SK-N-SH (cell line): ENCODE results near the gene TWF2. TPM values are rescaled to one million over a fixed set of nuclear protein-coding genes. Genes with fewer than 3 reads are reported as not detected.

Experiments
- CTCF ChIA-PET: fragments of 300-600, 350-600 bp; formaldehyde crosslinking; extraction: SDS; loops from one replicate; lab custom pipeline; 2021; lab: Yijun Ruan, JAX
- POLR2A ChIA-PET: fragments of 350-600 bp; sonication (Branson Sonifier 250); formaldehyde crosslinking; extraction: SDS; loops from one replicate; lab custom pipeline; 2020; ENCODE audit warnings: antibody characterized with exemption, inconsistent platforms; lab: Yijun Ruan, JAX
- DNase-seq: peaks from one replicate; pipeline ENCODE4 v3.0.0; 2012
- H2AFZ ChIP-seq: fragments of 200-600 bp; sonication (generic); 2 replicates; pipeline ENCODE4 v1.8.1; 2016; ENCODE audit warnings: antibody characterized with exemption, mild to moderate bottlenecking, low read depth
- H3F3A ChIP-seq: fragments of 200-600 bp; sonication (generic); replicated peaks from 2 replicates; pipeline ENCODE3; 2016; ENCODE audit warnings: antibody characterized with exemption, mild to moderate bottlenecking; ENCODE audit not compliant: insufficient read depth
- H3K27ac ChIP-seq, 2 experiments: fragments of 200-500 bp in 1 of 2; fragments of 200-600 bp in 1 of 2; sonication (Bioruptor generic) in 1 of 2; sonication (generic), shearing (Covaris generic) in 1 of 2; 2 replicates each; pipeline versions ENCODE4 v1.5.1 to v1.6.1; 2014 to 2016; ENCODE audit warnings: low read depth in 2 of 2, inconsistent platforms in 1 of 2, low read length in 1 of 2, mild to moderate bottlenecking in 1 of 2, mixed read lengths in 1 of 2
- H3K27me3 ChIP-seq: fragments of 200-600 bp; sonication (generic), shearing (Covaris generic); 2 replicates; pipeline ENCODE4 v1.6.1; 2016; ENCODE audit warnings: mixed run types; ENCODE audit not compliant: insufficient read depth
- H3K36me3 ChIP-seq, 2 experiments: fragments of 200-500 bp in 1 of 2; fragments of 200-600 bp in 1 of 2; sonication (Bioruptor generic) in 1 of 2; sonication (generic) in 1 of 2; replicated peaks in 1 of 2; 2 replicates each; pipeline versions ENCODE3 to v1.5.1; 2014 to 2016; ENCODE audit warnings: low read length in 1 of 2, mild to moderate bottlenecking in 1 of 2; ENCODE audit not compliant: insufficient read depth in 2 of 2, control insufficient read depth in 1 of 2
- H3K4me1 ChIP-seq, 2 experiments: fragments of 200-500 bp in 1 of 2; fragments of 200-600 bp in 1 of 2; sonication (Bioruptor generic) in 1 of 2; sonication (generic), shearing (Covaris generic) in 1 of 2; 2 replicates each; pipeline versions ENCODE4 v1.5.1 to v1.6.1; 2014 to 2016; ENCODE audit warnings: low read depth in 1 of 2, low read length in 1 of 2, mixed run types in 1 of 2; ENCODE audit not compliant: insufficient read depth in 2 of 2, control insufficient read depth in 1 of 2
- H3K4me2 ChIP-seq: fragments of 200-600 bp; sonication (generic), shearing (Covaris generic); 2 replicates; pipeline ENCODE4 v1.6.1; 2017; ENCODE audit warnings: mixed run types
- H3K4me3 ChIP-seq, 2 experiments: fragments of 200-500 bp in 1 of 2; fragments of 200-600 bp in 1 of 2; sonication (Bioruptor generic) in 1 of 2; sonication (generic), shearing (Covaris generic) in 1 of 2; 2 replicates each; pipeline versions ENCODE4 v1.5.1 to v1.8.1; 2014 to 2016; ENCODE audit warnings: low read depth in 2 of 2, inconsistent platforms in 1 of 2, low read length in 1 of 2, mild to moderate bottlenecking in 1 of 2, mixed read lengths in 1 of 2, moderate library complexity in 1 of 2
- H3K79me2 ChIP-seq: fragments of 200-600 bp; sonication (generic); 2 replicates; pipeline ENCODE4 v1.8.1; 2017; ENCODE audit warnings: mild to moderate bottlenecking; ENCODE audit not compliant: insufficient read depth
- H3K9ac ChIP-seq: fragments of 200-600 bp; sonication (generic); 2 replicates; pipeline ENCODE4 v1.6.1; 2017; ENCODE audit warnings: mixed run types
- H3K9me2 ChIP-seq: fragments of 200-600 bp; sonication (generic); 2 replicates; pipeline ENCODE4 v1.6.1; 2017; ENCODE audit warnings: mixed run types
- H3K9me3 ChIP-seq: fragments of 200-600 bp; sonication (generic); 2 replicates; pipeline ENCODE4 v1.6.1; 2017; ENCODE audit warnings: mixed run types, mild to moderate bottlenecking, moderate library complexity
- H4K20me1 ChIP-seq: fragments of 200-600 bp; sonication (generic); 2 replicates; pipeline ENCODE4 v1.6.1; 2017; ENCODE audit warnings: mild to moderate bottlenecking, mixed run types; ENCODE audit not compliant: insufficient read depth
- CHD2 ChIP-seq: fragments of 150-350 bp; IDR thresholded peaks from 2 replicates; pipeline ENCODE4 v1.6.1; 2018; ENCODE audit warnings: low read length; ENCODE audit not compliant: partially characterized antibody
- CTCF ChIP-seq: fragments of 200-600 bp; sonication (generic); IDR thresholded peaks from 2 replicates; pipeline ENCODE4 v1.6.1; 2017; ENCODE audit warnings: antibody characterized with exemption, mild to moderate bottlenecking, moderate library complexity
- EP300 ChIP-seq, 2 experiments: IDR thresholded peaks; 2 replicates each; pipeline versions ENCODE4 v1.4.0 to v1.6.1; 2012; ENCODE audit warnings: borderline replicate concordance in 1 of 2, low read depth in 1 of 2, low read length in 1 of 2
- EZH2phosphoT487 ChIP-seq: fragments of 200-600 bp; sonication (generic); IDR thresholded peaks from 2 replicates; pipeline ENCODE4 v1.6.1; 2017; ENCODE audit warnings: low read depth, mixed run types, mild to moderate bottlenecking, antibody characterized with exemption, moderate library complexity, borderline replicate concordance
- FOSL2 ChIP-seq: IDR thresholded peaks from 2 replicates; pipeline ENCODE4 v1.4.0; 2012; ENCODE audit warnings: low read depth, mild to moderate bottlenecking, moderate library complexity, borderline replicate concordance
- FOXJ3 ChIP-seq: sonication (generic); formaldehyde crosslinking; IDR thresholded peaks from 2 replicates; pipeline ENCODE4 v1.5.1; 2020; ENCODE audit warnings: mild to moderate bottlenecking, missing genetic modification reagents
- GATA2 ChIP-seq: sonication (generic); formaldehyde crosslinking; IDR thresholded peaks from 2 replicates; pipeline ENCODE4 v1.5.0; 2020; ENCODE audit warnings: mild to moderate bottlenecking, missing genetic modification reagents
- MEF2A ChIP-seq: IDR thresholded peaks from 2 replicates; pipeline ENCODE4 v1.4.0; 2012; ENCODE audit warnings: low read depth, borderline replicate concordance
- MXI1 ChIP-seq: IDR thresholded peaks from 2 replicates; pipeline ENCODE4 v1.6.1; 2012; ENCODE audit warnings: mild to moderate bottlenecking, low read depth, low read length, improper control_type of control experiment
- RAD21 ChIP-seq: IDR thresholded peaks from 2 replicates; pipeline ENCODE4 v1.6.1; 2012; ENCODE audit warnings: mild to moderate bottlenecking, low read length
- RFX5 ChIP-seq: IDR thresholded peaks from 2 replicates; pipeline ENCODE4 v1.6.1; 2012; ENCODE audit warnings: mild to moderate bottlenecking, improper control_type of control experiment, low read length
- YY1 ChIP-seq: IDR thresholded peaks from 2 replicates; pipeline ENCODE4 v1.4.0; 2012; ENCODE audit warnings: low read depth, mild to moderate bottlenecking
- WGBS: methylation state at CpG from one replicate; pipeline ENCODE4 v1.1.6; 2017; ENCODE audit warnings: low lambda C conversion rate; 5-methylcytosine and 5-hydroxymethylcytosine counted together
- polyA plus RNA-seq, 3 experiments: library from polyadenylated mRNA; depleted of rRNA; stranded (reverse); fragments of >200 nt; gene quantifications; 2 replicates each; pipeline ENCODE4 v1.2.3, GENCODE V29; 2012
- TF ChIP-seq, protein P1 (sequence below): IDR thresholded peaks from 2 replicates; pipeline ENCODE4 v1.6.1; 2012; ENCODE audit warnings: mild to moderate bottlenecking, low read depth, low read length, moderate library complexity
- TF ChIP-seq, protein P2 (sequence below): IDR thresholded peaks from 2 replicates; pipeline ENCODE4 v1.4.0; 2012; ENCODE audit warnings: low read depth

TWF2 gene
- polyA plus RNA-seq, 1 of the 3 experiments (the other 2 are of a cell fraction): 188 TPM

DNA sequence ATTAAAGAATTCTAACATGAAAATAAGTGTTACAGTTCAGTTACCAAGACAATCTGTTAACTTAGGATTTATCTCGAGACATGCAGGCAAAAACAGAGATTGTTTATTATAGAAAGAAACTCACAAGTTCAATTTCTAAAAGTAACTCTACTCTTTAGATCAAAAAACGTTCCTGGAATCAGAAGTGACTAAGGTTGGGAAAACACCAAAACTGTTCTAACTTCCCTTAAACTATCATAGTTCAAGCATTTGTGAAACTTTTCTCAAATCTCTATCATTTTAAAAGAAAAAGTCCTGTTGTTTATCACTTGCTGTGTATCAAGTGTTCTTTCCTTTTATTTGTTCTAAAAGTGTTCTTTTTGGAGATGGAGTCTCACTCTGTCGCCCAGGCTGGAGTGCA, 30.8 kb upstream of the TWF2 start:
- ChIA-PET POLR2A (no interaction called here), CTCF (no interaction called here)
- Histone ChIP-seq H3K4me1 (no peaks in the 10 kb centered on the region), H3F3A (peaks cover 9% of the 10 kb centered on the region), H3K4me2 (no peak overlapping the region), H3K27ac (no peak overlapping the region), H3K79me2 (peaks cover 98% of the 10 kb centered on the region), H3K9me3 (no peaks in the 10 kb centered on the region), H3K27me3 (no peaks in the 10 kb centered on the region), H4K20me1 (peaks cover 81% of the 10 kb centered on the region), H3K9ac (no peak overlapping the region), H3K4me3 (no peak overlapping the region), H3K9me2 (no peaks in the 10 kb centered on the region), H3K36me3 (peaks cover 48 to 79% of the 10 kb centered on the region in 2 experiments), H2AFZ (no peak overlapping the region)
- no peak for DNase-seq
- 75% methylated on average over 3 of the region's 3 CpGs for WGBS
- TF ChIP-seq CHD2 (no peak), CTCF (no peak), FOXJ3 (CRISPR knock-in tag) (no peak), FOSL2 (no peak), MXI1 (no peak), RAD21 (no peak), GATA2 (CRISPR knock-in tag) (no peak), MEF2A (no peak), YY1 (no peak), EP300 (IDR thresholded peaks at IDR 0.05; ENCODE audit: borderline replicate concordance in 1 of 2, low read depth in 1 of 2, low read length in 1 of 2) (no peak), EZH2phosphoT487 (no peak), RFX5 (no peak)
- TF ChIP-seq, protein P1, sequence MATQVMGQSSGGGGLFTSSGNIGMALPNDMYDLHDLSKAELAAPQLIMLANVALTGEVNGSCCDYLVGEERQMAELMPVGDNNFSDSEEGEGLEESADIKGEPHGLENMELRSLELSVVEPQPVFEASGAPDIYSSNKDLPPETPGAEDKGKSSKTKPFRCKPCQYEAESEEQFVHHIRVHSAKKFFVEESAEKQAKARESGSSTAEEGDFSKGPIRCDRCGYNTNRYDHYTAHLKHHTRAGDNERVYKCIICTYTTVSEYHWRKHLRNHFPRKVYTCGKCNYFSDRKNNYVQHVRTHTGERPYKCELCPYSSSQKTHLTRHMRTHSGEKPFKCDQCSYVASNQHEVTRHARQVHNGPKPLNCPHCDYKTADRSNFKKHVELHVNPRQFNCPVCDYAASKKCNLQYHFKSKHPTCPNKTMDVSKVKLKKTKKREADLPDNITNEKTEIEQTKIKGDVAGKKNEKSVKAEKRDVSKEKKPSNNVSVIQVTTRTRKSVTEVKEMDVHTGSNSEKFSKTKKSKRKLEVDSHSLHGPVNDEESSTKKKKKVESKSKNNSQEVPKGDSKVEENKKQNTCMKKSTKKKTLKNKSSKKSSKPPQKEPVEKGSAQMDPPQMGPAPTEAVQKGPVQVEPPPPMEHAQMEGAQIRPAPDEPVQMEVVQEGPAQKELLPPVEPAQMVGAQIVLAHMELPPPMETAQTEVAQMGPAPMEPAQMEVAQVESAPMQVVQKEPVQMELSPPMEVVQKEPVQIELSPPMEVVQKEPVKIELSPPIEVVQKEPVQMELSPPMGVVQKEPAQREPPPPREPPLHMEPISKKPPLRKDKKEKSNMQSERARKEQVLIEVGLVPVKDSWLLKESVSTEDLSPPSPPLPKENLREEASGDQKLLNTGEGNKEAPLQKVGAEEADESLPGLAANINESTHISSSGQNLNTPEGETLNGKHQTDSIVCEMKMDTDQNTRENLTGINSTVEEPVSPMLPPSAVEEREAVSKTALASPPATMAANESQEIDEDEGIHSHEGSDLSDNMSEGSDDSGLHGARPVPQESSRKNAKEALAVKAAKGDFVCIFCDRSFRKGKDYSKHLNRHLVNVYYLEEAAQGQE: no peak
- TF ChIP-seq, protein P2, sequence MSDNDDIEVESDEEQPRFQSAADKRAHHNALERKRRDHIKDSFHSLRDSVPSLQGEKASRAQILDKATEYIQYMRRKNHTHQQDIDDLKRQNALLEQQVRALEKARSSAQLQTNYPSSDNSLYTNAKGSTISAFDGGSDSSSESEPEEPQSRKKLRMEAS: no peak
